Measurements from ENCODE around the gene GUCY1A2.

GUCY1A2 gene

DNA sequence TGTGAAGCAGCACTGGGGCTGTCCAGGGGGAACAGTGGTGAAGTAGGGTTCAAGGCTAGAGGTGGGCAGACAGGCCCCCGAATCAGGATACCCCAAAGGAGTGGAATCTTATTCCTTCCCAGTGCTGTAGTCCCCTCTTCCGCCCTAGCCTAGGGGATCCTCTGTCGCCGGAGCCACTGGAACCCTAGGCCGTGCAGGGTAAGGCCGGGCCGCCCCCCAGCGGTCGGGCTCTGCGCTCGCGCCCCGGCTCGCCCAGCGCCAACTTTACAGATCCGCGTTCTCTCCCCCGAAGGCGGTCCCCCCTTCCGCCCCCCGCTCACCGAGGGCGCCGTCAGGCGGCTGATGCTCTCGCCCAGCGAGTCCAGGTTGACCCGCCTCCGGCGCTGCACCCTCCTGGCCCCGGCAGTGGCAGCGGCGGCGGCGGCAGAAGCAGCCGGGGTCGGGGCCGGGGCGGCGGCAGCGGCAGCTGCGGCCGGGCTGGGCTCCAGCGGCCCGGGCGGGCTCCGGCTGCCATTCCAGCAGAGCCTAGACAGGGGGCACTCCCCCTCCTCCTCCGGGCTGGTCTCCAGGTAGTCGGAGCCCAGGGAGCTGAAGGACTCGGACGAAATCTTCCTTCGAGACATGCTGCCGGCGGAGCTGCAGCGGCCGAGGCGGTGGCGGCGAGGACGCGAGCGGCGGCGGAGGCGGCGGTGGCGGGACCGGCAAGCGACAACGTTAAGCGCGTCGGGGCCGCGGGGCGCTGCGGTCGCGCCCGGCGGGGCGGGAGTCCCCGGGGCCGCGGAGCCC lies 650 bp downstream of the GUCY1A2 start:
- peak; percentile 46 for DNase-seq (ENCODE audit: extremely low spot score)
- TF ChIP-seq, protein P1, sequence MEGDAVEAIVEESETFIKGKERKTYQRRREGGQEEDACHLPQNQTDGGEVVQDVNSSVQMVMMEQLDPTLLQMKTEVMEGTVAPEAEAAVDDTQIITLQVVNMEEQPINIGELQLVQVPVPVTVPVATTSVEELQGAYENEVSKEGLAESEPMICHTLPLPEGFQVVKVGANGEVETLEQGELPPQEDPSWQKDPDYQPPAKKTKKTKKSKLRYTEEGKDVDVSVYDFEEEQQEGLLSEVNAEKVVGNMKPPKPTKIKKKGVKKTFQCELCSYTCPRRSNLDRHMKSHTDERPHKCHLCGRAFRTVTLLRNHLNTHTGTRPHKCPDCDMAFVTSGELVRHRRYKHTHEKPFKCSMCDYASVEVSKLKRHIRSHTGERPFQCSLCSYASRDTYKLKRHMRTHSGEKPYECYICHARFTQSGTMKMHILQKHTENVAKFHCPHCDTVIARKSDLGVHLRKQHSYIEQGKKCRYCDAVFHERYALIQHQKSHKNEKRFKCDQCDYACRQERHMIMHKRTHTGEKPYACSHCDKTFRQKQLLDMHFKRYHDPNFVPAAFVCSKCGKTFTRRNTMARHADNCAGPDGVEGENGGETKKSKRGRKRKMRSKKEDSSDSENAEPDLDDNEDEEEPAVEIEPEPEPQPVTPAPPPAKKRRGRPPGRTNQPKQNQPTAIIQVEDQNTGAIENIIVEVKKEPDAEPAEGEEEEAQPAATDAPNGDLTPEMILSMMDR (IDR thresholded peaks at IDR 0.05; ENCODE audit: control extremely low read depth, extremely low read depth, low read depth, missing control alignments), result peak; percentile 60
- CTCF ChIA-PET, result interaction anchor here (0.9 to 2.3 kb wide), 6 partner anchors 11 to 26 kb away, joined by 3 to 10 read pairs (median 5); no protein-coding TSS in a partner anchor
- POLR2A ChIA-PET, result no interaction called here

DNA sequence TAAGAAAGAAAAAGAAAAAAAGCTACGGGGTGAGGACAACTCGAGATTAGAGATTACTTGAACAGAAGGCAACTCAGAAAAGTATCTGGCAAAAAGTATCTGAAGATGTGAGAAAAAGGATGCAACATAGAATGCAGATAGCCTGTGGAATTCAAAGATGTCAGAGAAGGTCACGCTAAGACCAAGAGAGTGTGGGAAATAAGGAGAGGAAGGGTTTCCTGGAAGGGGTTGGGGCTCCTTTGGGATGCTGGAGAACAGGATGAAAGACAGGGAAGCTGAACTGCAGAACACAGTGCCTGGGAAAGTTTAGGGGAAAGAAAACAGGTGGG lies 1.2 kb downstream of the GUCY1A2 start:
- ChIA-PET POLR2A (no interaction called here), CTCF (interaction anchor here (0.9 to 2.3 kb wide), 5 partner anchors 10 to 26 kb away, joined by 3 to 10 read pairs (median 5); no protein-coding TSS in a partner anchor)
- no peak for DNase-seq (ENCODE audit: extremely low spot score)
- TF ChIP-seq, protein P1 (IDR thresholded peaks at IDR 0.05; ENCODE audit: control extremely low read depth, extremely low read depth, low read depth, missing control alignments), result no peak

DNA sequence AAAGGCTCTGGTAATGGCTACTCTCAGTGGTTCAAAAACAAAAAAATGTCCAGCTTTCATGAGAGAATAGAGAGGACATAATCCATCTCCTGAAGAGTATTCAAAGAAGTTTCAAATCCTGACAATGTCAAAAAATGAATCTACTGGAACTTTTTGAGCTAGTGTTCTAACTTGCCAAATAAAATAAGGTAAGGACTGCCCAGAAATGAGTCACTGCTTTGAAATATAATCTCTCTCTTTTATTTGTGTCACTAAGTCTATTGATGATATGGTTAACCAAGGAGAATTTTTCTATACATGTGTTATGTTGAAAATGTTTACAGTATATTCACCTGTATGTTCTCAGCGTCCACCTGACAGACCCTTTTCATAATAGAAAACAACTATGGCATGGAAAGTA lies 3.4 kb downstream of the GUCY1A2 start:
- POLR2A ChIA-PET, result no interaction called here
- no peak for DNase-seq (ENCODE audit: extremely low spot score)
- TF ChIP-seq, protein P1 (IDR thresholded peaks at IDR 0.05; ENCODE audit: control extremely low read depth, extremely low read depth, low read depth, missing control alignments), result no peak
- CTCF ChIA-PET, result no interaction called here

DNA sequence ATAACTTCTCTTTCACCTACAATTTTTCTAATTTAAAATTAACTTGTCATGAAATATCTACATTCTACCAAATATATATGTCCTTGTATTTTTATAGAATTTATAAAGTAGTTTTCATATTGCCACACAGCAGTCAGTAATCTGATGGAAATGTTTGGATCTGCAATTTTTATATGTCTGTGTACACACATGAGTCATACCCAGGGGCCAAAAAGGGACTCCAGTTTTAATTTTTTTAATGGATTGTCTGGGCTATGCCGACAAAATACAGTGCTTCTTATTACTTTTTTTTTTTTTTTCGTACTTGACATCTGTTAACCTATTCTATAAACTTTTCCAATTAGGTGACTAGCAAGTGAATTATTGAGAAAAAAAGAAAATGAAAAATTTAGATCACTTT lies 6.3 kb downstream of the GUCY1A2 start:
- POLR2A ChIA-PET, result no interaction called here
- TF ChIP-seq, protein P1 (IDR thresholded peaks at IDR 0.05; ENCODE audit: control extremely low read depth, extremely low read depth, low read depth, missing control alignments), result no peak
- DNase-seq (ENCODE audit: extremely low spot score), result no peak
- CTCF ChIA-PET, result no interaction called here

DNA sequence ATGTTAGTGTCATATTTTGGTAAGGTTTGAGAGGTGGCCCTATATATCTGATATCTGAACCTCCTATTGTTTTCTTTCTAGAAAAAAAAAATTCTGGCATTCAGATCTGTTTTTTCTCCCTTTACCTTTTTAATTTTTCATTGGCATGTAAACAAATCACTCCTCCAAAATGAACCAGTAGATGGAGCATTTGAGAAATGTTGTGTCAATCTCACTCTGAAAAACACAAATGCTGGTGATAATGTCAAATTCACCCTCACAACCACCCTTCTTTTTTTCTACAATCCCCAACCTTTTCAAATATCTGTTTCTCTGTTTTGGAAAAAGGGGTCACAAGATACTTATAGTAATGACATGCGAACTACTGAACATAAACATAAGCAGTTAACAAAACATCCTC lies 9.1 kb downstream of the GUCY1A2 start:
- TF ChIP-seq, protein P1 (IDR thresholded peaks at IDR 0.05; ENCODE audit: control extremely low read depth, extremely low read depth, low read depth, missing control alignments), result no peak
- ChIA-PET POLR2A (no interaction called here), CTCF (no interaction called here)
- DNase-seq (ENCODE audit: extremely low spot score), result no peak

DNA sequence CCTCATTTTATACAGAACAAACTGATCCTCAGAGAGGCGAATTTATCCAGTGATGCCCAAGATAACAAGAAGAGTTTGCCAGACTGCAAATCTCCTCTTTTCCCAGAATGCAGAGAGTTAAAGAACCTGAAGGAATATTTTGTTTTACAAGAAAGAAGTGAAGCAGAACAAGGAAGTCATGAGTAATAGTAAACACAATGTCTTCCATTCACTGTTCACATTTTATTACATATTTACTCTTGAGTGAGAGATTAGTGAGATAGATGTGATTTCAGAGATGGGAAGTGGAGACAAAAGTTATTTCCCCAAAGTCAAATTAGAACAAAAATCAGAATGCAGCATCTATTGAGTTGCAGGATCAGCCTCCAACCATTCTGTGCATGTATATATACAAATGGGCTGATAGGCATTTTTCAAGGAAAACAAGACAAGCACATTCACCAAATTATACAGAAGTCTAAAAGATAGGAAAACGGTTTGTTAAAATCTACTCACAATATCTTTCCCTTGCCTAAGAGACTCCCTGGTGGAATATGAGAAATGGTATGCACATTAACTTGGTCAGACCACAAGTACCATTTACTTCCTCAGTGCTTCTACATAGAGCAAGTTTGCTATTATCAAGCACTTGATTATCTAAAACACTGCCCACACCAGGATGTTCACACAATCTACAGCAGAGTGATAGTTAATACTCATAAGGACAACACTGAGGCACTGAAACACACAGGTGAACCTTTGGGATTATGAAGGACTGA lies 12.0 kb downstream of the GUCY1A2 start:
- ChIA-PET POLR2A (no interaction called here), CTCF (interaction anchor here (1.6 kb wide), 1 partner anchor 10 kb away, joined by 6 read pairs; no protein-coding TSS in a partner anchor)
- TF ChIP-seq, protein P1 (IDR thresholded peaks at IDR 0.05; ENCODE audit: control extremely low read depth, extremely low read depth, low read depth, missing control alignments), result no peak
- DNase-seq (ENCODE audit: extremely low spot score), result no peak

Data from GM10248 (cell line).